ENCODE results near the gene TPH1. TPM values are rescaled to one million over a fixed set of nuclear protein-coding genes. Genes with fewer than 3 reads are reported as not detected.

Gene TPH1
- total RNA-seq, 1 donor from 2014 or later: 0.82 TPM

DNA sequence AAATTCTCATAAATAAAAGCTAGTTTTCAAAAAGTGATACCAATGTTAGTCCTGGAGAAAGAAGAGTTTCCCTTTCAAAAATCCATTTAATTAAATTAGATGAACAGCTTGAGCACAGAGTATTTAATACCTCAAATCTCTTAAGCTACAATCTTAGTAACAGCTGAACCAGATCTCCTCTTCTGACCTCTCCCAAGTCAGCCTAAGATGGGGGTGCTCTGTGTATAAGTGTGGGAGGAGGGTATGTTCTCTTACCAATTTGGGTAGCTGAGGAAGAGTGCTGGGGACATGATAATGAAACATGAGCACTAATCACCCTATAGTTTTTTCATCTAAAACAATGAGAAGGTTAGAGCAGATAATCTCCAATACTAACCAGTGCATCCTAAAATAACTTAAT, 9.6 kb downstream of the TPH1 start:
- Mint-ChIP-seq H3K27ac (ENCODE audit: unreplicated experiment) (no peak overlapping the region), H3K4me1 (no peaks in the 10 kb centered on the region), H3K36me3 (ENCODE audit: low read depth) (no peaks in the 10 kb centered on the region), H3K27me3 (ENCODE audit: low read depth) (no peaks in the 10 kb centered on the region), H3K9me3 (no peaks in the 10 kb centered on the region), H3K4me3 (no peak overlapping the region)
- DNase-seq (ENCODE audit: low read depth, low spot score): no peak
- TF ChIP-seq, protein P1, sequence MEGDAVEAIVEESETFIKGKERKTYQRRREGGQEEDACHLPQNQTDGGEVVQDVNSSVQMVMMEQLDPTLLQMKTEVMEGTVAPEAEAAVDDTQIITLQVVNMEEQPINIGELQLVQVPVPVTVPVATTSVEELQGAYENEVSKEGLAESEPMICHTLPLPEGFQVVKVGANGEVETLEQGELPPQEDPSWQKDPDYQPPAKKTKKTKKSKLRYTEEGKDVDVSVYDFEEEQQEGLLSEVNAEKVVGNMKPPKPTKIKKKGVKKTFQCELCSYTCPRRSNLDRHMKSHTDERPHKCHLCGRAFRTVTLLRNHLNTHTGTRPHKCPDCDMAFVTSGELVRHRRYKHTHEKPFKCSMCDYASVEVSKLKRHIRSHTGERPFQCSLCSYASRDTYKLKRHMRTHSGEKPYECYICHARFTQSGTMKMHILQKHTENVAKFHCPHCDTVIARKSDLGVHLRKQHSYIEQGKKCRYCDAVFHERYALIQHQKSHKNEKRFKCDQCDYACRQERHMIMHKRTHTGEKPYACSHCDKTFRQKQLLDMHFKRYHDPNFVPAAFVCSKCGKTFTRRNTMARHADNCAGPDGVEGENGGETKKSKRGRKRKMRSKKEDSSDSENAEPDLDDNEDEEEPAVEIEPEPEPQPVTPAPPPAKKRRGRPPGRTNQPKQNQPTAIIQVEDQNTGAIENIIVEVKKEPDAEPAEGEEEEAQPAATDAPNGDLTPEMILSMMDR (conservative IDR thresholded peaks at IDR 0.05): no peak

DNA sequence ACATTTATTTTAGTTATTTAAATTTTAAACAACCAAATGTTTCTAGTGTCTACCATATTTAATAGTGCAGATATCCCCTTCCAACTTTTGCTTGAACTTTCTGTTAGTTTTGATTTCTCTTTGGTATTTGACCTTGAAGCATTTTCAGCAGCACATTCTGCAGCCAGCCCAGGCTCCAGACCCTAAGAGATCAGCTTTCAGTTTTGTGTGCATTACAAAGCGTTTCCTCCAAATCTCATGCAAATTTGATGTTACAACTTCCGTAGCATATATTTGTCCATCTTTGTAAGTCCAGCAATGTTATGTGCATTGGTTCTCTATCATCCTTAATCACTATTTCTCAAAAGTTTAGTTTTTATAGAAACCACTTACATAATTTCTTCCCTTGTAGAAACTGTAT, 18.6 kb downstream of the TPH1 start:
- no peaks in the 10 kb centered on the region for H3K4me1 Mint-ChIP-seq
- no peak for DNase-seq (ENCODE audit: low read depth, low spot score)
- H3K4me3 Mint-ChIP-seq: no peak overlapping the region
- no peaks in the 10 kb centered on the region for H3K9me3 Mint-ChIP-seq
- TF ChIP-seq, protein P1 (conservative IDR thresholded peaks at IDR 0.05): no peak
- no peaks in the 10 kb centered on the region for H3K27me3 Mint-ChIP-seq (ENCODE audit: low read depth)
- no peaks in the 10 kb centered on the region for H3K36me3 Mint-ChIP-seq (ENCODE audit: low read depth)
- no peak overlapping the region for H3K27ac Mint-ChIP-seq (ENCODE audit: unreplicated experiment)

DNA sequence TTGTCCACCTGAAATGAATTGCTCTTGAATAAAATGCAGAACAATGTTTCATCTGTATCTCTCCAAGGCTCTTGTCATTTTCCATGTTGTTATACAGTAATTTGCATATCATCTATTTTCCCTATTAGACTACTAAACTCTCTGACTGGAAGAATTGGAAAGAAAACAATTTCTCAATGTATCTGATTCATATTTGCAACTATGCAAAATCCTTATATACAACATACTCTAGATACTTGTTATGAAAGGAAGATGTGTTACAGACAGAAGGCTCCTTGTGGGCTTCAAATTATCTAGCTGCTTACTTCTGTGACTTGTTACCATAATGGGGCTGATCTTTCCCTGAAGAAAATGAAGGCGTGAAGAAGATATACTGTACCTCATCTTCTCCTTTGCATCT, 23.6 kb downstream of the TPH1 start:
- DNase-seq (ENCODE audit: low read depth, low spot score): no peak
- no peaks in the 10 kb centered on the region for H3K36me3 Mint-ChIP-seq (ENCODE audit: low read depth)
- TF ChIP-seq, protein P1 (conservative IDR thresholded peaks at IDR 0.05): no peak
- H3K27me3 Mint-ChIP-seq (ENCODE audit: low read depth): no peaks in the 10 kb centered on the region
- no peak overlapping the region for H3K27ac Mint-ChIP-seq (ENCODE audit: unreplicated experiment)
- no peak overlapping the region for H3K4me3 Mint-ChIP-seq
- no peaks in the 10 kb centered on the region for H3K4me1 Mint-ChIP-seq
- no peaks in the 10 kb centered on the region for H3K9me3 Mint-ChIP-seq

DNA sequence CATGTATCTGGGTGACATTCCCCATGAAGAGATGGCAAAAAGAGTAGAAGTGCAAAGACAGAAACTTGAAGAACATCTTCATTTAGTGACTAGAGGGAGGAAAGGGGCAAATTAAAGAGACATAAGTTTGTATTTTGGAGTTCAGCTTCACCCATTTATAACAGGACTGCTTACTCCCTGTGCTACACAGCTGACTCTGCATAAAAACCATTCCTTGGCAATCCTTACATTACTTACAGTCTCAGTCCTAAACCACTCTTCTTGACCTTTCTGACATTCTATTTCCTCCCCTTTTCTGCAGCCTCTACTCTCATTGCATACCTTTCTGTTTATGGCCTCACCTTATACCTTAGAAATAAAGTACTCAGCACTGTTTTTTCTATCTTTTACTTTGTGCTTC, 26.4 kb downstream of the TPH1 start:
- Mint-ChIP-seq H3K36me3 (ENCODE audit: low read depth) (no peaks in the 10 kb centered on the region), H3K9me3 (no peaks in the 10 kb centered on the region), H3K4me3 (no peak overlapping the region), H3K4me1 (no peaks in the 10 kb centered on the region), H3K27me3 (ENCODE audit: low read depth) (peaks cover 11% of the 10 kb centered on the region), H3K27ac (ENCODE audit: unreplicated experiment) (no peak overlapping the region)
- DNase-seq (ENCODE audit: low read depth, low spot score): no peak
- TF ChIP-seq, protein P1 (conservative IDR thresholded peaks at IDR 0.05): no peak

DNA sequence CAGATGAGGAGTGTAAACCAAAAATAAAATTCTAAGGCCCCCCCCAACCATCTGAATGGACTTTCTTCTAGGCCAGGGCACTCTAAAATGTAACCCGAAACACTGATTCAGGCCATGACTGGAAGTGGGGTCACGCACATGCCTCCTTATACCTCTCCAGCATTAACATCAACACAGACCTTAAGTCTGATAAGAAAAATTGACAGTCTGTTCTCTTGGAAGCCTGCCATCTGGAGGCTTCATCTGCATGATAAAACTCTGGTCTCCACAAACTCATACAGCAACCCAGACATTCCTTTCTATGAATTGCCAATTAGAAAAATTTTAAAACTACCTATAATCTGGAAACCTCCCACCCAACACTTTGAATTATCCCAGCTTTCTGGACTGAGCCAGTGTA, 29.3 kb downstream of the TPH1 start:
- no peaks in the 10 kb centered on the region for H3K36me3 Mint-ChIP-seq (ENCODE audit: low read depth)
- TF ChIP-seq, protein P1 (conservative IDR thresholded peaks at IDR 0.05): no peak
- H3K4me3 Mint-ChIP-seq: peak overlapping the region; percentile 63
- no peaks in the 10 kb centered on the region for H3K9me3 Mint-ChIP-seq
- no peak for DNase-seq (ENCODE audit: low read depth, low spot score)
- H3K27me3 Mint-ChIP-seq (ENCODE audit: low read depth): peaks cover 21% of the 10 kb centered on the region
- no peak overlapping the region for H3K27ac Mint-ChIP-seq (ENCODE audit: unreplicated experiment)
- H3K4me1 Mint-ChIP-seq: peaks cover 18% of the 10 kb centered on the region

DNA sequence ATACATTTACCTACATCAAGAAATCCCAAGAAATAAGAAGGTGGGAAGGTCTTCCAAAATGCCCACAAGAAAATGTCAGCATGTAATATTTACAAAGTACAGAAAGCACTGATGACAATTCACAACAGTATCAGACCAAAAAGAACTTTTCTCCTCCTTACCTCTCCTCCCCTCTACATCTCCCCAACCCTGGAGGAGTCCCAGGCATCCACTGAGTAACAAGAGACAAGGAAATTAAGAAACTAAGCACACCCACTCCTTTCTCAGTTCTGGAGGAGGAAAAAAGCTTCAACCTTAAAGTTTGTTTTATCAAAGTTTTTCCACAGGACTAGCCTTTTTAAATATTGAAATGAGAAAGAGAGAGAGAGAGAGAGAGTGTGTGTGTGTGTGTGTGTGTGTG, 31.2 kb downstream of the TPH1 start:
- Mint-ChIP-seq H3K36me3 (ENCODE audit: low read depth) (no peaks in the 10 kb centered on the region), H3K27ac (ENCODE audit: unreplicated experiment) (no peak overlapping the region), H3K9me3 (no peaks in the 10 kb centered on the region), H3K4me3 (peak overlapping the region; percentile 99), H3K27me3 (ENCODE audit: low read depth) (peaks cover 21% of the 10 kb centered on the region), H3K4me1 (peaks cover 32% of the 10 kb centered on the region)
- no peak for DNase-seq (ENCODE audit: low read depth, low spot score)
- TF ChIP-seq, protein P1 (conservative IDR thresholded peaks at IDR 0.05): no peak
